Left ventricle myocardium inferior (tissue), 1 donor: Measurements from ENCODE around the gene GJA4. TPM values are rescaled to one million over a fixed set of nuclear protein-coding genes. Genes with fewer than 3 reads are reported as not detected.

ENCODE experiments used
- DNase-seq: peaks from one replicate; pipeline ENCODE4 v3.0.0-alpha.2; 2020
- H3K27ac ChIP-seq: fragments of 200-600 bp; replicated peaks from 2 replicates; pipeline ENCODE4 v1.8.0; 2021
- H3K27me3 ChIP-seq: fragments of 200-600 bp; 2 replicates; pipeline ENCODE4 v1.8.0; 2021; ENCODE audit warnings: low read depth
- H3K36me3 ChIP-seq: fragments of 200-600 bp; 2 replicates; pipeline ENCODE4 v1.8.0; 2021
- H3K4me1 ChIP-seq: fragments of 200-600 bp; 2 replicates; pipeline ENCODE4 v1.8.0; 2021
- H3K4me3 ChIP-seq: fragments of 200-600 bp; 2 replicates; pipeline ENCODE4 v1.8.0; 2021; ENCODE audit warnings: mild to moderate bottlenecking, moderate library complexity
- H3K9me3 ChIP-seq: fragments of 200-600 bp; replicated peaks from 2 replicates; pipeline ENCODE4 v1.8.0; 2021
- CTCF ChIP-seq: fragments of 200-600 bp; IDR thresholded peaks from 2 replicates; pipeline ENCODE4 v1.8.0; 2021; ENCODE audit warnings: antibody characterized with exemption, mild to moderate bottlenecking, borderline replicate concordance
- intact Hi-C: fragments of 100-400 bp; cut with micrococcal nuclease; formaldehyde crosslinking; loops from one replicate; pipeline ENCODE4 v1.11.0; 2022
- total RNA-seq: library from RNA; stranded (reverse); fragmentation: NEBNext Ultra II Directional; extraction: Animal tissue kit (Norgen Biotek cat#: 25700); gene quantifications from one replicate; pipeline ENCODE4 v1.2.1, GENCODE V29; 2021
- donor health status: DM: no; HTN: yes; CAD: no; lungs with severe emphysema.

The GJA4 gene
- total RNA-seq, 1 donor from 2014 or later, result 27.0 TPM

- Histone ChIP-seq H3K27me3 (no peaks in the 10 kb centered on the region), H3K4me1 (peaks cover 51% of the 10 kb centered on the region), H3K27ac (peak overlapping the region; percentile 52), H3K9me3 (peaks cover under 1% of the 10 kb centered on the region), H3K36me3 (peaks cover under 1% of the 10 kb centered on the region), H3K4me3 (no peak overlapping the region)
- intact Hi-C loops, result no loop called here
- DNase-seq, result no peak
- TF ChIP-seq CTCF, result no peak
Observed at GRCh38 chr1:34829250-34829649, 36.5 kb downstream of the GJA4 start.

GRCh38 chr1:34831721-34832246 is 39.0 kb downstream of the GJA4 start:
- TF ChIP-seq CTCF, result no peak
- Histone ChIP-seq H3K4me3 (no peak overlapping the region), H3K27ac (peak overlapping the region; percentile 89), H3K9me3 (no peaks in the 10 kb centered on the region), H3K36me3 (no peaks in the 10 kb centered on the region), H3K4me1 (peaks cover 54% of the 10 kb centered on the region), H3K27me3 (no peaks in the 10 kb centered on the region)
- no peak for DNase-seq
- intact Hi-C loops, result no loop called here

- H3K27ac ChIP-seq, result peak overlapping the region; percentile 89
- H3K4me1 ChIP-seq, result peaks cover 69% of the 10 kb centered on the region
- intact Hi-C loops, result no loop called here
Observed at GRCh38 chr1:34833711-34834110, 40.9 kb downstream of the GJA4 start.

GRCh38 chr1:34839526-34840305 is 46.9 kb downstream of the GJA4 start:
- TF ChIP-seq CTCF, result no peak
- Histone ChIP-seq H3K4me1 (peaks cover 94% of the 10 kb centered on the region), H3K36me3 (no peaks in the 10 kb centered on the region), H3K4me3 (no peak overlapping the region), H3K27ac (peak overlapping the region; percentile 89), H3K27me3 (no peaks in the 10 kb centered on the region), H3K9me3 (no peaks in the 10 kb centered on the region)
- intact Hi-C loops, result no loop called here
- DNase-seq, result no peak

More at GRCh38 chr1:34833711-34834110, 40.9 kb downstream of the GJA4 start:
- TF ChIP-seq CTCF, result no peak
- no peaks in the 10 kb centered on the region for H3K27me3 ChIP-seq
- H3K4me3 ChIP-seq, result no peak overlapping the region
- H3K9me3 ChIP-seq, result no peaks in the 10 kb centered on the region
- H3K36me3 ChIP-seq, result no peaks in the 10 kb centered on the region
- no peak for DNase-seq

GRCh38 chr1:34840426-34840825 is 47.6 kb downstream of the GJA4 start:
- Histone ChIP-seq H3K27me3 (no peaks in the 10 kb centered on the region), H3K4me3 (no peak overlapping the region), H3K4me1 (peaks cover 94% of the 10 kb centered on the region), H3K9me3 (no peaks in the 10 kb centered on the region), H3K27ac (peak overlapping the region; percentile 89), H3K36me3 (no peaks in the 10 kb centered on the region)
- no peak for TF ChIP-seq CTCF
- DNase-seq, result no peak
- intact Hi-C loops, result no loop called here
